SU-DHL-6 (cell line): ENCODE results near the gene PSMC4.

ENCODE experiments used
- EZH2phosphoT487 ChIP-seq: fragments of 200-600 bp; sonication (generic), shearing (Covaris generic); conservative IDR thresholded peaks from 2 replicates; pipeline ENCODE4 v1.6.1; 2018; ENCODE audit warnings: mild to moderate bottlenecking, antibody characterized with exemption, low read length, moderate library complexity, mixed read lengths
- TF ChIP-seq, protein P1 (sequence below): fragments of 200-600 bp; sonication (generic); IDR thresholded peaks from one replicate; pipeline ENCODE4 v1.5.1; 2017; ENCODE audit warnings: antibody characterized with exemption, mild to moderate bottlenecking, low read length, moderate library complexity; ENCODE audit not compliant: insufficient read depth, poor library complexity, severe bottlenecking

DNA sequence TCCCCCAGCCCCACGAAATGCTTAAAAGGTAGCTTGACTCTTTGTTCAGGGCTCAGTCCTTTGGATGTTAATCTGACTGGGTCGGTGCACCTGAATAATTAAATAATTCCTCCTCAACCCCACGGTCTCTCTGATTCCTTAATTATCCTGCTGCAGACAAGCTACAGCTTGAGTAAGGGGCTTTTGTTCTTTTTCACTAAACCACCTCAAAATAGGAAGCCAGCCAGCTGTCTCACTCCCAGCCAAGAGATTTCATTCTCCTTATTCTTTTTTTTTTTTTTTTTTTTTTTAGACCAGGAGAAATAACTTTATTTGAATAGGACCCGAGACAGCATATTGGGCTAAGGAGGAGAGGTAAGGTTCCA, 28.6 kb upstream of the PSMC4 start:
- TF ChIP-seq, protein P1, sequence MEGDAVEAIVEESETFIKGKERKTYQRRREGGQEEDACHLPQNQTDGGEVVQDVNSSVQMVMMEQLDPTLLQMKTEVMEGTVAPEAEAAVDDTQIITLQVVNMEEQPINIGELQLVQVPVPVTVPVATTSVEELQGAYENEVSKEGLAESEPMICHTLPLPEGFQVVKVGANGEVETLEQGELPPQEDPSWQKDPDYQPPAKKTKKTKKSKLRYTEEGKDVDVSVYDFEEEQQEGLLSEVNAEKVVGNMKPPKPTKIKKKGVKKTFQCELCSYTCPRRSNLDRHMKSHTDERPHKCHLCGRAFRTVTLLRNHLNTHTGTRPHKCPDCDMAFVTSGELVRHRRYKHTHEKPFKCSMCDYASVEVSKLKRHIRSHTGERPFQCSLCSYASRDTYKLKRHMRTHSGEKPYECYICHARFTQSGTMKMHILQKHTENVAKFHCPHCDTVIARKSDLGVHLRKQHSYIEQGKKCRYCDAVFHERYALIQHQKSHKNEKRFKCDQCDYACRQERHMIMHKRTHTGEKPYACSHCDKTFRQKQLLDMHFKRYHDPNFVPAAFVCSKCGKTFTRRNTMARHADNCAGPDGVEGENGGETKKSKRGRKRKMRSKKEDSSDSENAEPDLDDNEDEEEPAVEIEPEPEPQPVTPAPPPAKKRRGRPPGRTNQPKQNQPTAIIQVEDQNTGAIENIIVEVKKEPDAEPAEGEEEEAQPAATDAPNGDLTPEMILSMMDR = no peak
- TF ChIP-seq EZH2phosphoT487 = no peak
